Hepatocyte (in vitro differentiated cells): Measurements from ENCODE around the gene RAB6A.
"Not testable (repeated sequence)": the region's sequence is repeated elsewhere in the genome, so short reads cannot be mapped to it uniquely, and the experiment has no call there.

Experiments
- CTCF ChIP-seq: fragments of 200-600 bp; sonication (generic); IDR thresholded peaks from 2 replicates; pipeline ENCODE4 v1.5.1; 2016; ENCODE audit warnings: antibody characterized with exemption, mild to moderate bottlenecking; ENCODE audit not compliant: poor library complexity
- EZH2 ChIP-seq: fragments of 200-600 bp; sonication (generic); IDR thresholded peaks from 2 replicates; pipeline ENCODE4 v1.6.1; 2016; ENCODE audit warnings: antibody characterized with exemption, mild to moderate bottlenecking, borderline replicate concordance
- EZH2phosphoT487 ChIP-seq: fragments of 200-600 bp; sonication (generic); IDR thresholded peaks from one replicate; pipeline ENCODE4 v1.6.1; 2018; ENCODE audit warnings: antibody characterized with exemption, mild to moderate bottlenecking, low read depth, moderate library complexity; ENCODE audit not compliant: unreplicated experiment, severe bottlenecking

- TF ChIP-seq EZH2, CTCF, EZH2phosphoT487: not testable (repeated sequence)
Observed at GRCh38 chr11:73732936-73733335, 27.9 kb downstream of the RAB6A start.
